K562 (cell line): Measurements from ENCODE around the gene MTCL3.

Experiments
- CREB1 ChIP-seq, 2 experiments: sonication (generic) in 1 of 2; formaldehyde crosslinking in 1 of 2; IDR thresholded peaks; 2 replicates each; pipeline versions ENCODE4 v1.6.1 to v1.8.0; 2012 to 2022; ENCODE audit warnings: inconsistent platforms in 1 of 2, mild to moderate bottlenecking in 1 of 2, missing genetic modification reagents in 1 of 2, moderate library complexity in 1 of 2
- E2F6 ChIP-seq, 2 experiments: IDR thresholded peaks; 2 replicates each; pipeline ENCODE4 v1.6.1; 2011; ENCODE audit warnings: borderline replicate concordance in 1 of 2, control low read depth in 1 of 2, low read depth in 1 of 2, low read length in 1 of 2, mild to moderate bottlenecking in 1 of 2, mixed read lengths in 1 of 2, moderate library complexity in 1 of 2; ENCODE audit not compliant: insufficient read depth in 1 of 2, insufficient read length in 1 of 2, poor library complexity in 1 of 2, severe bottlenecking in 1 of 2; ENCODE audit errors: extremely low read depth in 1 of 2
- FOXA1 ChIP-seq: fragments of 450-650 bp; IDR thresholded peaks from 2 replicates; pipeline ENCODE4 v1.6.1; 2016; ENCODE audit warnings: mild to moderate bottlenecking, borderline replicate concordance
- FOXJ3 ChIP-seq: sonication (generic); formaldehyde crosslinking; IDR thresholded peaks from 2 replicates; pipeline ENCODE4 v1.4.0; 2020; ENCODE audit warnings: mild to moderate bottlenecking, missing genetic modification reagents
- GABPA ChIP-seq: fragments of 200-800 bp; sonication (Bioruptor generic); conservative IDR thresholded peaks from 2 replicates; pipeline ENCODE4 v1.6.1; 2016; ENCODE audit warnings: low read depth, missing genetic modification characterization, missing compliant biosample characterization
- MAFF ChIP-seq: IDR thresholded peaks from 2 replicates; pipeline ENCODE4 v1.6.1; 2012; ENCODE audit warnings: low read length, improper control_type of control experiment
- NFE2 ChIP-seq: IDR thresholded peaks from 2 replicates; pipeline ENCODE4 v1.6.1; 2014; ENCODE audit warnings: antibody characterized with exemption, low read depth
- NKRF ChIP-seq: fragments of 450-650 bp; IDR thresholded peaks from 2 replicates; pipeline ENCODE4 v1.6.1; 2016; ENCODE audit warnings: borderline replicate concordance
- POLR2AphosphoS5 ChIP-seq: IDR thresholded peaks from 2 replicates; pipeline ENCODE4 v1.6.1; 2011; ENCODE audit warnings: mild to moderate bottlenecking, low read depth, low read length, moderate library complexity; ENCODE audit not compliant: control insufficient read depth, insufficient read depth
- REST ChIP-seq, 2 experiments: fragments of 450-650 bp; formaldehyde crosslinking in 1 of 2; IDR thresholded peaks; 2 replicates each; pipeline versions ENCODE4 v1.4.0 to v1.6.1; 2014 to 2020; ENCODE audit warnings: mild to moderate bottlenecking in 2 of 2, borderline replicate concordance in 1 of 2, low read depth in 1 of 2
- TARDBP ChIP-seq: fragments of 450-650 bp; IDR thresholded peaks from 2 replicates; pipeline ENCODE4 v1.6.1; 2016
- ZNF280B ChIP-seq: fragments of 250-450 bp; sonication (Bioruptor Pico); IDR thresholded peaks from 2 replicates; pipeline ENCODE4 v1.5.1; 2021; ENCODE audit warnings: mild to moderate bottlenecking
- ZNF407 ChIP-seq: fragments of 450-650 bp; IDR thresholded peaks from 2 replicates; pipeline ENCODE4 v1.6.1; 2016; ENCODE audit warnings: low read depth

GRCh38 chr6:127519469-127519785, 292 bp upstream of the MTCL3 start:
- TF ChIP-seq POLR2AphosphoS5 (no peak), ZNF280B (CRISPR knock-in tag) (no peak), CREB1 (IDR thresholded peaks at IDR 0.05) (no peak), CREB1 (CRISPR knock-in tag; IDR thresholded peaks at IDR 0.05) (no peak), TARDBP (no peak), MAFF (no peak), FOXJ3 (no peak), NFE2 (no peak), GABPA (tag) (no peak), NKRF (no peak), ZNF407 (no peak), REST (IDR thresholded peaks at IDR 0.05; ENCODE audit: borderline replicate concordance) (no peak), REST (CRISPR knock-in tag; IDR thresholded peaks at IDR 0.05; ENCODE audit: low read depth) (no peak), FOXA1 (no peak), E2F6 (IDR thresholded peaks at IDR 0.05; ENCODE audit: borderline replicate concordance in 1 of 2, extremely low read depth in 1 of 2, insufficient read depth in 1 of 2, insufficient read length in 1 of 2, low read depth in 1 of 2, low read length in 1 of 2, poor library complexity in 1 of 2, severe bottlenecking in 1 of 2) (no peak)
